Measurements from ENCODE around the gene FCN3.
"Not testable (repeated sequence)": the region's sequence is repeated elsewhere in the genome, so short reads cannot be mapped to it uniquely, and the experiment has no call there.

Gene FCN3

DNA sequence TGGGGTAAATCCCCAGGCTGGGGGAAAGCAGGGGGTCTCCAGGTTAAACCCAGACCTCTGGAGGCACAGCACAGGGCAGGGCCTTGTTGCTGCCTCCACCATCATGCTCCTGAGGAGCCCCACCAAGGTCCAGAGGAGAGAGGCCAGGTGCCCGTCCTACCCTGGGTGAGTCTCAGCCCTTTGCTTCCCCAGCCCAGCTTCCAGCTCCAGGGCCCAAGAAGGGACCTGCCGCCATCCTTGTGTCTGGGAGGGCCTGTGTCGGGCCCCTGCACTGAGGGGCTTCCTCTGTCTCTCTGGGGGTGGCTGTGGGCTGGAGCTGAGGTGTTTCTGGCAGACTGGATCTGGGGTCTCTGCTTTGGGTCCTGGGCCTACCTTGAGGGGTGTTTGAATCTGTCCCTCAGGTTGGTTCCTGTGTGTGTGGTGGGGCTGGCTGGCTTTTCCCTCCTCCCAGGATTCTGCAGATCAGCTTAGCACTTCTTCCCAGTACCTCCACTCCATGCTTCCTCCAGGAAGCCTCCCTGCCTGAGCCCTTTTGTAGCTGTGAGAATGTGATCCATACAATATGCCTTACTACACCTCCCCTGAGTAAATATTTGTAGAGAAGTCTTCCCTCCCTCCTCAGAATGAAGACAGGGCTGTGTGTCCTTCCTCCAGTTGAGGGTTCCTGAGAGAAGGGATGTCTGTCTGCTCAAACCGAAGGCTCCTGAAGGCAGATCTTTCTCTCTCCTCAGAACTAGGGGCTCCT is 24.0 kb upstream of the FCN3 start:
- FAIRE-seq: no peak

DNA sequence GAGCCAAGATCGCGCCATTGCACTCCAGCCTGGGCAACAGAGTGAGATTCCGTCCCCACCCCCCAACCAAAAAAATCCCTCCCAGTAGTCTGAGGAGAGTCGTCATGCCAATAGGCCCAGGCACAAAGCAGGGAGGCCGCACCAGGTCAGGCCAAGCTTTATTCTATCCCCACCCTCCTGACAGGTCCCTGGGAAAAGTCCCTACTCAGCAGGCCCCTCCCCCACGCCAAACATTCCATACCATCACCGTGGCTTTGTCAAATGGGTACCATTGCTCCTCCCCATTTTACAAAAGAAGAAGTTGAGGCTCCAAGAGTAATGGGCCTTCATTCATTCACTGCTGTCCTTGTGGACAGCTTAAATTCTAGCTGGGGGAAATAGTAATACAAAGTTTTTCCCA is 23.1 kb upstream of the FCN3 start:
- FAIRE-seq: no peak

GRCh38 chr1:27397110-27397509 is 22.5 kb upstream of the FCN3 start:
- FAIRE-seq: no peak

DNA sequence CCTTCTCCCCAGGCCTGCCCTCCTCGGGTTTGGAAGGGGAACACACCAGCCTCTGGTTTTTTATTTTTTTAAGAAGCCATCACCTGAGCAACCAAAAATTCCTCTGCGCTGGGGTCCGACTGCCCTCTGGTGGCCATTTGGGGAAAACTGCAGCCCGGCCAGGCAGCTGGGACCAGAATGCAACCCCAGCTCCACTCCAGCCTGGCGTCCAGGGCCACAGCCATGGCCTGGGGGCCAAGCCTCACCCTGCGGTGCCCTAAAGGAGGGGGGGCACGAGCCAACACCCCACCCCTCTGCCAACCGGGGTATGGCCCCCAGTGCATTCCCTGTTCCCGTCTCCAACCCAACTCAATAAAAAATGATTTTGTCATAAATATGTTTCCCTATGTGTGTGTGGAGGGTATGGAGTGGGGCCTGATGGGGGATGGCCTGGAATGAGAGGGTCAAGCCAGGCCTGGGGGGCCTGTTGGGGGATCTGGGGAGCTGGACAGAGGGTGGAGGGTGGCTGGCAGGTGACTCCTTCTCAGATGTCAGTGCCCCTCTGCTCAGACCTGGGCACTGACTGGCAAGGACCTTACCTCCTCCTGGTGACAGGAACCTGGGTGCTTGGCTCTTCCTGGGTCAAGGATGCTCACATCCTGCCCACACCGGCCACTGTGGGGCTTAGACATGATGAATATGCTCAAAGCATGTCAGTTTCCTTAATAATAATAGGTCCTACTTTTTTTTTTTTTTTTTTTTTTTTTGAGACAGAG is 21.0 kb upstream of the FCN3 start:
- no peak for FAIRE-seq

GRCh38 chr1:27394925-27395324 is 20.3 kb upstream of the FCN3 start:
- no peak for FAIRE-seq

DNA sequence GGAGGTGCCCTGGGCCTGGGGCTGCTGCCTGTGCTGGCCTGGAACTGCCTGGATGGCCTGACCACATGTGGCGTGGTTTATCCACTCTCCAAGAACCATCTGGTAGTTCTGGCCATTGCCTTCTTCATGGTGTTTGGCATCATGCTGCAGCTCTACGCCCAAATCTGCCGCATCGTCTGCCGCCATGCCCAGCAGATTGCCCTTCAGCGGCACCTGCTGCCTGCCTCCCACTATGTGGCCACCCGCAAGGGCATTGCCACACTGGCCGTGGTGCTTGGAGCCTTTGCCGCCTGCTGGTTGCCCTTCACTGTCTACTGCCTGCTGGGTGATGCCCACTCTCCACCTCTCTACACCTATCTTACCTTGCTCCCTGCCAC is 19.6 kb upstream of the FCN3 start:
- no peak for FAIRE-seq

GRCh38 chr1:27393641-27394281 is 19.1 kb upstream of the FCN3 start:
- FAIRE-seq: no peak

- no peak for FAIRE-seq
Measured at GRCh38 chr1:27392778-27393635, 18.4 kb upstream of the FCN3 start.

GRCh38 chr1:27392096-27392777 is 17.6 kb upstream of the FCN3 start, which contains the start of gene GPR3:
Gene GPR3 (plus strand): TSS chr1:27392622. CDS start chr1:27393799, 1,177 bp downstream.
- no peak for FAIRE-seq

- FAIRE-seq: no peak
Measured at GRCh38 chr1:27391511-27392095, 17.0 kb upstream of the FCN3 start.

DNA sequence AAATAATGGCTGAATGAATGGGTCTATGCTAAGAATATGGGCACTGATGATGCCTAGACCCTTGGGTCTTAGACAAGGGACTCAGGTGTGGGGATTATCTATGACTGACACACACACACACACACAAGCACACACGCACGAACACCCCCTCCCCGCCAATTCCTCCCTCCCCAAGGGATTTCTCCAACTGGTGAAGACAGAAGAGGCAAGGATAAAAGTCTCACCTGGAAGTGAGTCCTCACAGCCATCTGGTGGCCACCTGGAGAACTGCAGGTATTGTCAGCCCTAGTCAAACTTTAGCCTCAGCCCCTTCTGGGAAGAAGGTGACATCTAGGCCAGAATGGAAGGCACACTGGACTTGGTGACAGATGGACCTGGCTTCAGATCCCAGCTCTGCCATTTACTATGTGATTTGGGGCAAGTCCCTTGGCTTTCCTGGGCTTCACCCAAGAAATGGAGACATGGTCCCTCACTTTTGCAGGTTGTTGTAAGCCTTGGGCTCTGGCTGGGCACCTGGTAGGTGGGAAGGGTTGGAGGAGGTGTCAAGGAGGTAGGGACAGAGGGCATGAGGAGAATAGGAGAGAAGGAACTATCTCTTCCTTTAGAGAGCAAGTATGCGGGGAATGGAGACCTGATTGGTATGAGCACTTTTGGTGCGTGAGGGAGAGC is 13.8 kb upstream of the FCN3 start:
- no peak for FAIRE-seq

- FAIRE-seq: not testable (repeated sequence)
Measured at GRCh38 chr1:27384797-27385196, 10.2 kb upstream of the FCN3 start.

DNA sequence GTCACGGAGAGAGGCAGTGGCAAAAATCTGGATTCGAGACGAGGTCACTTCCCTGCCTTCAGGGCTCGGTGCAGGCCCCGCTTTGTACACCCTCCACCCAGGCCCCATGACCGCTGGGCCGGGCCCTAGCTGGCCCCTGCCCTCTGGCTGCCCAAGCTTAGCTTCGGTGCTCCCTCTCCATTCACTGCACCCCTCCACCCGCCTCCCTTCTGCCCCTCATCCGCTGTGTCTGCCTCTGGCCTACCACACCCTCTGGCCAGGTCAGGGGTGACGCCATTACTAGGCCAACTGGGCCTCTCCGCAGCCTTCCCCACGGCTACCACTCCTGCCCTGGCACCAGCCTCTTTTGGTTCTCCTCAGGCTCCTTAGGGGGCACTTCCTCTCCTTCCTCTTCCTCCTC is 9.0 kb upstream of the FCN3 start:
- FAIRE-seq: no peak

- FAIRE-seq: no peak
Measured at GRCh38 chr1:27383039-27383605, 8.5 kb upstream of the FCN3 start, which contains the start of gene CD164L2. Gene CD164L2 (minus strand): TSS chr1:27383333. CDS start chr1:27383239, 94 bp downstream.

GRCh38 chr1:27381969-27382762 is 7.5 kb upstream of the FCN3 start:
- FAIRE-seq: no peak

- no peak for FAIRE-seq
Measured at GRCh38 chr1:27380766-27381733, 6.4 kb upstream of the FCN3 start.

GRCh38 chr1:27380224-27380623 is 5.6 kb upstream of the FCN3 start:
- FAIRE-seq: no peak

DNA sequence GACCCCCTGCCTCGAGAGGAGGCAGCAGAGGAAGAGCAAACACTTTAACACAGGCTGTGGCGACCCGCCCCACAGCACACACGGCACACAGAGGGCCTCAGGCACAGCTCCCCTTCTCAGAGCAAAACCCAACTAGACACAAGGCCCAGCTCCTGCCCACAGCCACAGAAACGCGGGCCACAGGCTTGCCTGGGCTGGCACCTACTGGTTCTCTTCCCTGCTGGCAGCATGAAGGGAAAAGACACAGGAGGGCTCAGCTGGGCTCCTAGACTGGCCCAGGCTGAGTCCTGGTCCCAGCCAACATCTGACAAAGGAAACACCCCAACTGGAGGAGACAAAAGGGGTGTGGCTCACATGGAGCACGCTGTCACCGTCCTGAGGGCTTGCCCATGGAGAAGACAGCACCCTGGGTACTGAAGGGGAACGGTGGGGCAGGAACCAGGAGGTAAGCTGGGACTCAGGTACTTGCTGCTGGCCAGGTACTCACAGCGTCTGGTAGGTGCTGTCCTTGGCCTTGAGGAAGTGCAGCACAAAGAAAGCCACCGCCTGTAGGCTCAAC is 5.0 kb upstream of the FCN3 start:
- FAIRE-seq: no peak
